DLD1 (cell line): ENCODE measurements around the gene IMMP1L.

ENCODE experiments used
- in situ Hi-C: cut with HindIII; loops from 2 replicates; pipeline ENCODE4 v1.10.0; 2017; ENCODE audit warnings: low sequenced_read_pairs

The IMMP1L gene

GRCh38 chr11:31477528-31478222 lies 31.7 kb downstream of the IMMP1L start:
- in situ Hi-C loops: no loop called here

GRCh38 chr11:31474083-31474482 lies 35.3 kb downstream of the IMMP1L start:
- in situ Hi-C loops: no loop called here

DNA sequence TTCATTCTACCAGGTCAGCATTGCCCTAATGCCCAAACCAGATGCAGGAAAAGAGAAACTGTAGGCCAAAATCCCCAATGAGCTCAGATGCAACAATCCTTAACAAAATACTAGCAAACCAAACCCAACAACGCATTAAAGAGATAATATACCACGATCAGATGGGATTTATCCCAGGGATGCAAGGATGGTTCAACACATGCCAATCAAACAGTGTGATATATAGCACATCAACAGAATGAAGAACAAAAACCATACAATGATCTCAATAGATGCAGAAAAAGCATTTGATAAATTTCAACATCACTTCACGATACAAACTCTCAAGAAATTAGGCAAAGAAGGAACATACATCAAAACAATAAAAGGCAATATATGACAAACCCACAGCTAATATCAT lies 45.0 kb downstream of the IMMP1L start:
- in situ Hi-C loops: no loop called here

GRCh38 chr11:31455177-31455576 lies 54.2 kb downstream of the IMMP1L start:
- in situ Hi-C loops: no loop called here

DNA sequence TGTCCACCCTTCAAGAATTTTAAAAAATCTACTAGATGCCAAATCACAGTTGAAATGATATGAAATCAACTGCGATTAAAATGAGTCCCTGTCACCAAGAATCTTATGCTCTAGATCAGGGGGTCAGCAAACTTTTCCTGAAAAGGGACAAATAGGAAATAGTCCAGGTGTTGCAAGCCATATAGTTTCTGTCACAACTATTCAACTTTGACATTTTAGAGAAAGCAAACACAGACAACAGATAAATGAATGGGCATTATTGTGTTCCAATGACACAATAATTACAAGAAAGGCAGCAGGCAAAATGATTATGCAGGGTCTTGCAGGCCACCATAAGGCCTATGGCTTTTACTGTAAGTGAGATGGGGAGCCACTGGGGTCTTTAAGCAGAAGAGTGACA lies 58.6 kb downstream of the IMMP1L start:
- in situ Hi-C loops: no loop called here

GRCh38 chr11:31449040-31449439 lies 60.4 kb downstream of the IMMP1L start:
- in situ Hi-C loops: no loop called here

DNA sequence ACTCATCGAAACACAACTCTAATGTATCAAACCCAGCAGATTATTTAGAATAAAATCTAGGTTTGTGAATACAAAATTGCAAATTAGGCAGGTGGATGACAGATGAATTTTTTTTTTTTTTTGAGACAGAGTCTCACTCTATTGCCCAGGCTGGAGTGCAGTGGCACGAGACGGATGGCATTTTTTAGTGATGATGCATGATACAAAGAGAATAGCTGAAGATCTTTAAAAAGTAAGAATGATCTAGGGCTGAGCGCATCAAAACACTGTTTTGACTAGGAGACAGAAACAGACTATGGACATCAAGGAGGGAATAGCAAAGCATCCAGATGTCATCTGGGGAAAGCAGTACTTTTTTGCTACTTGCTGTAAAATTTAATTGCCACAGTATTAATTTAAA lies 63.8 kb downstream of the IMMP1L start:
- in situ Hi-C loops: no loop called here

DNA sequence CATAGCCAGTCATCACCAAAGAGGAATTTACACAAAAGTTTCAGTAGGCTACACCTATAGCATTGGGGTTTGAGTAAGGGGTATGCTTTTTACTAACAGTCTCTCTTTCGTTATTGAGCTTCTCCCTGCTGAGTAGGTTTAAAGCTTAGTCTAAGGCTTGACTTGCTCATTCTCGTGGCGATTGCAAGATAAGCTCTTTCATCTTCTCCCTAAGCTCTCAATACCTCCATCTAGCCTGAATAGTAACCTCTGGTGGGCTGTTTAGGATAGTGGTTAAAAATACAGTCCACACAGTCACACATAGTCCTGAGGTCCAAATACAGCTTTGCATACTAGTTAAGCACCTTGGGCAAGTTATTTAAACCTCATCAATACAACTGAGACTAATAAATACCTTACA lies 65.6 kb downstream of the IMMP1L start:
- in situ Hi-C loops: no loop called here

GRCh38 chr11:31442086-31442485 lies 67.3 kb downstream of the IMMP1L start:
- in situ Hi-C loops: no loop called here

- in situ Hi-C loops: no loop called here
These were observed 68.1 kb downstream of the IMMP1L start for GRCh38 chr11:31441296-31441695.

DNA sequence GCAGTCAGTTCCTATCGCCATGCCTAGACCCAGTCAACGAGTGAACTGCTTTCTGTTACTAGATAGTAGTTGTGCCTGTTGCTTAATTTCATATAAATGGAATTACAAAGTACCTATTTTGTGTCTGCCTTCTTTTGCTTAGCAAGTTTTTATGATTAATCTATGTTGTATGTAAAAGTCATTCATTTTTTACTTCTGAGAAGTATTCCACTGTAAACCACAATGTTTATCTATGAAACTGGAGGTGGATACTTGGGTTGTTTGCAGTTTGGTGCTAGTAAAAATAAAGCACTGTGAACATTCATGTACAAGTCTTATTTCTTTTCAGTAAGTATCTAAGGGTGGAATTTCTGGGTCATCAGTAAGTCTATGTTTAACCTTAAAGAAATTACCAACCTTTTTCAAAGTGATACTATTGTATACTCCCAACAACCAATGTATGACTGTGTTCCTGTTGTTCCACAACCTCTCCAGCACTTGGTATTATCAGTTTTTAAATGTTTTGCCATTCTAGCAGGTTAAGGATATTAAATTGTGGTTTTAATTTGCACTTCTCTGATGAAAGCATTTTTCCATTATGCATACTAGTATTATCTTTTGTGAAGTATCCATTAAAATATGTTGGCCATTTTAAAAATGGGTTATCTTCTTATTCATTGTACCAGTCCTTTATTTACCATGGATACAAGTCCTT lies 71.5 kb downstream of the IMMP1L start:
- in situ Hi-C loops: no loop called here

DNA sequence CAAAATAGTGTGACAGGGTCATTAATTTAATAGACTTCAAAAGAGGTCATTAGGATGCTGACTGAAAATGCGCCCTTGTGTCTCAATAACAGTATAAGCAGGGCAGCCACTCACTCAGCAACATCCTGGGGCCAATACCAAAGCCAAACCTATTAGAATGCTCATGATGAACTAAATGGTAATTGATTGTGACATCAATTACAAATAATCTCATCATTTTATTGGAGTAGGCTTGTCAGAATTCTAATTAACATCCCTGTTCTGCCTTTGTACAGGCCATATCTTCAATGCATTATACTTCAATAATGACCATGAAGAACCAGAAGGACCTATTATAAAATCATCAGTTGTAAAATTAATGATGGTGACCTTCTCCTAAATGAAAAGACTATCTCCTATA lies 75.6 kb downstream of the IMMP1L start:
- in situ Hi-C loops: no loop called here

DNA sequence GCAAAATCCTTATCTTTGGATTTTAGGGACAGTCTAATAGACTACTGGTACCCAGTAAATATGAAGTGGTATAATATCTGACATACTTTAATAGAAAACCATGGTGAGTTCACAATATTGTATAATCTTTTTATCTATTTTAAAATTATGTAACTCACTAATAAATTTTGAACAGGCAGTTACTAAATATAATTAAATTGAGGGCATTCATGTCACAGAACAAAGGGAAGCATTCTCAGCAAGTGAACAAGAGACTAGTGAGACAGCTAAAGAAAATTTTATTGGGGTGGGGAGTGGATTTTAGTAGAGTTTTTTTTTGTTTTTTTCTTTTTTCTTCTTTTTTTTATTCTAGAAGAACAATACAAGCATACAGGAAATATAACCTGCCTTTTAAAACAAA lies 84.8 kb downstream of the IMMP1L start:
- in situ Hi-C loops: no loop called here

DNA sequence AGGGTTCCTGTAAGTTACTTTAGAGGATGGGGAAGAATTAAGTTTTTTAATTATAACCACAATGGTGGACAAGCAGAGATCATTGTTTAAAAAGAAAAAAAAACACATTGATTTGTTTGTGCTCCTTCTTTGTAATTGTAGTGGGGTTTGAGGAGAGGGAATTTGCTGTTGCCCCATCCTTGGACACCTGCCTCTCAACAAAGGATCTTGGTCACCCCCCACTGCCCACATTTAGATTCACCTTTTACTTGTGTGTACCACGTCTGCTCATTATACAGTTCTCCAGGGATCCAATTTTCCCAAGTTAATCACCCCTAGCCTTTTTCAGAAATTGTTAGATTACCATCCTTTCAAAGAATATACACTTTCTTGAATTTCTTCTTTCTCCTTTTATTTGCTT lies 86.7 kb downstream of the IMMP1L start:
- in situ Hi-C loops: no loop called here

GRCh38 chr11:31421820-31422219 lies 87.6 kb downstream of the IMMP1L start:
- in situ Hi-C loops: no loop called here

- in situ Hi-C loops: no loop called here
These were observed 89.8 kb downstream of the IMMP1L start for GRCh38 chr11:31419669-31420068.

GRCh38 chr11:31419138-31419537 lies 90.3 kb downstream of the IMMP1L start:
- in situ Hi-C loops: no loop called here

DNA sequence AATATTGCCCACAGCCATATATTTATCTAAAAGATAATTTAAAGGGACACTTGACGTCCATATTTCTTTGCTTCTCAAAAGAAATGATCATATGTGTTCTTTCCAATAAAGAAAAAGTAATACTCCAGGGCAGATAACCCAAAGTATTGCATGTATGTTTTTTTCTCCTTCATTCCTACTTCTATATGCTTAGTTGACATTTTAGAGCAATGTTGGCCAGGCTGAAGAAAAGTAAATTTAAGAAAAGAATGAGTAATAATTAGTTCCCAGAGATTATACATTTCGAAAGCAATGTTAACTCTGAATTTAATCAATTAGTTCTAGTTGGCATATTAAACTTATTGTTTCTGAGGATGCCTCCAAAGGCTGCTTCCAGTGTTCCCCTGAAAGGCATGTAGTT lies 91.6 kb downstream of the IMMP1L start:
- in situ Hi-C loops: no loop called here

DNA sequence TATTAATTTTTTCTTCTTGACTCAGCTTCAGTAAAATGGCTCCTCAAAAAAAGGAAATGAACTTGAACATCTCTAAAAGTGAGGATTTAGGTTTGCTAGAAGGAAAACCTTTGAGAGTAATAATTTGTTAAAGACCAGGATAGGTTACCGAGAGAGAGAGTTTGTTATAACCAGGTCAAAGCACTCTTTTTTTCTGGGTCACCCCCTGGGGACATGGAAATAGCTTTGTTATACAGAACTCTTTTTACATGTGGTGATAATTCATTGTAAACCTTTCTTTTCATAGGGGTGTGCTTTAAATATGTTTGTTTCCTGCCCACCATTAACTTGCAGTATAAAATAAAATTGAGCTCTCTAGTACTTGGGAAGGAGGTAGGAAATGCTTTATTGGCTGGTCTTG lies 92.1 kb downstream of the IMMP1L start:
- in situ Hi-C loops: no loop called here

DNA sequence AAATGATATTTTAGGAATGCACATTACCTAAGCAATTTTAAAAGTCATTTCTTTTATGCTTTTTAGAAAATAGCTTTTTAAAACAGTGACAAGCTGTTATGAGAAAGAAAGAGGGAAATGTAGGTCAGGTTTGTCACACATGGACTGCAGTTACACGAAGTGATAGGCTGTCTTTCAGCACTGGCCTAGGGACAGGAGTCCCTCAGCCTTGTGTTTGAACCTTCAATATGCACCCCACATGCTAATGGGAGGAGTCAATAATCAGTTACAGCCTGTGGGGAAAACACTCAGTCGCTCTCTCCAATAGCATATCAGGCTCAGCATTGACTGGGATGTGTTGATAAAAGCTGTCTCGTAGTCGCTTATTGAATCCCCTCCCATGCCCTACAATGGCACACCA lies 94.0 kb downstream of the IMMP1L start:
- in situ Hi-C loops: no loop called here

GRCh38 chr11:31414338-31414737 lies 95.1 kb downstream of the IMMP1L start:
- in situ Hi-C loops: no loop called here

GRCh38 chr11:31412946-31413345 lies 96.5 kb downstream of the IMMP1L start:
- in situ Hi-C loops: no loop called here

- in situ Hi-C loops: no loop called here
These were observed 101.2 kb downstream of the IMMP1L start for GRCh38 chr11:31408201-31408600.
